ENCODE data around the gene ATP8A1.

ATP8A1 gene

GRCh38 chr4:42574870-42575430 lies 82.0 kb downstream of the ATP8A1 start:
- no peak for DNase-seq (ENCODE audit: low read depth in 1 of 2, low spot score in 1 of 2)

- DNase-seq (ENCODE audit: low read depth in 1 of 2, low spot score in 1 of 2): no peak
Observed at GRCh38 chr4:42573249-42573648, 83.7 kb downstream of the ATP8A1 start.

GRCh38 chr4:42570221-42570620 lies 86.7 kb downstream of the ATP8A1 start:
- no peak for DNase-seq (ENCODE audit: low read depth in 1 of 2, low spot score in 1 of 2)

- DNase-seq (ENCODE audit: low read depth in 1 of 2, low spot score in 1 of 2): peak; percentile 3 to 13
Observed at GRCh38 chr4:42568610-42569207, 88.2 kb downstream of the ATP8A1 start.

- no peak for DNase-seq (ENCODE audit: low read depth in 1 of 2, low spot score in 1 of 2)
Observed at GRCh38 chr4:42566835-42567234, 90.1 kb downstream of the ATP8A1 start.

- DNase-seq (ENCODE audit: low read depth in 1 of 2, low spot score in 1 of 2): no peak
Observed at GRCh38 chr4:42562016-42562415, 94.9 kb downstream of the ATP8A1 start.

- no peak for DNase-seq (ENCODE audit: low read depth in 1 of 2, low spot score in 1 of 2)
Observed at GRCh38 chr4:42561031-42561430, 95.9 kb downstream of the ATP8A1 start.

GRCh38 chr4:42560467-42560861 lies 96.4 kb downstream of the ATP8A1 start:
- no peak for DNase-seq (ENCODE audit: low read depth in 1 of 2, low spot score in 1 of 2)

GRCh38 chr4:42558156-42558555 lies 98.7 kb downstream of the ATP8A1 start:
- DNase-seq (ENCODE audit: low read depth in 1 of 2, low spot score in 1 of 2): no peak

- no peak for DNase-seq (ENCODE audit: low read depth in 1 of 2, low spot score in 1 of 2)
Observed at GRCh38 chr4:42555828-42556227, 101.1 kb downstream of the ATP8A1 start.

- DNase-seq (ENCODE audit: low read depth in 1 of 2, low spot score in 1 of 2): no peak
Observed at GRCh38 chr4:42554072-42554471, 102.8 kb downstream of the ATP8A1 start.

GRCh38 chr4:42549896-42550295 lies 107.0 kb downstream of the ATP8A1 start:
- no peak for DNase-seq (ENCODE audit: low read depth in 1 of 2, low spot score in 1 of 2)

- no peak for DNase-seq (ENCODE audit: low read depth in 1 of 2, low spot score in 1 of 2)
Observed at GRCh38 chr4:42547805-42548204, 109.1 kb downstream of the ATP8A1 start.

GRCh38 chr4:42543762-42544161 lies 113.1 kb downstream of the ATP8A1 start:
- DNase-seq (ENCODE audit: low read depth in 1 of 2, low spot score in 1 of 2): no peak

- no peak for DNase-seq (ENCODE audit: low read depth in 1 of 2, low spot score in 1 of 2)
Observed at GRCh38 chr4:42543126-42543525, 113.8 kb downstream of the ATP8A1 start.

GRCh38 chr4:42541647-42542046 lies 115.3 kb downstream of the ATP8A1 start:
- no peak for DNase-seq (ENCODE audit: low read depth in 1 of 2, low spot score in 1 of 2)

GRCh38 chr4:42533042-42533441 lies 123.9 kb downstream of the ATP8A1 start:
- no peak for DNase-seq (ENCODE audit: low read depth in 1 of 2, low spot score in 1 of 2)

- no peak for DNase-seq (ENCODE audit: low read depth in 1 of 2, low spot score in 1 of 2)
Observed at GRCh38 chr4:42531341-42532030, 125.4 kb downstream of the ATP8A1 start.

- no peak for DNase-seq (ENCODE audit: low read depth in 1 of 2, low spot score in 1 of 2)
Observed at GRCh38 chr4:42523066-42523718, 133.7 kb downstream of the ATP8A1 start.

GRCh38 chr4:42519803-42520417 lies 137.0 kb downstream of the ATP8A1 start:
- no peak for DNase-seq (ENCODE audit: low read depth in 1 of 2, low spot score in 1 of 2)

GRCh38 chr4:42515156-42515884 lies 141.6 kb downstream of the ATP8A1 start:
- no peak for DNase-seq (ENCODE audit: low read depth in 1 of 2, low spot score in 1 of 2)
